Naive thymus-derived CD4-positive, alpha-beta T cell (primary cell): ENCODE measurements around the gene TNFAIP2. TPM values are rescaled to one million over a fixed set of nuclear protein-coding genes. Genes with fewer than 3 reads are reported as not detected.
A peak's percentile ranks its signal among the peaks of the same experiment; 100 is the strongest.

Experiments used
- ATAC-seq: fragments of 150-1000 bp; cut with Tn5 transposase; 2 replicates; pipeline ENCODE4 v1.10.0; 2021; ENCODE audit warnings: mild to moderate bottlenecking, moderate library complexity
- CTCF ChIA-PET: fragments of 350-600 bp; sonication (Branson Sonifier 250); formaldehyde crosslinking; loops from one replicate; lab custom pipeline; 2021; ENCODE audit warnings: antibody characterized with exemption; lab: Charles Lee
- POLR2A ChIA-PET: fragments of 350-600 bp; sonication (Branson Sonifier 250); formaldehyde crosslinking; loops from one replicate; lab custom pipeline; 2021; ENCODE audit warnings: antibody characterized with exemption, inconsistent platforms; lab: Charles Lee
- DNase-seq, 9 donors: peaks; one replicate each; pipeline versions ENCODE4 v3.0.0 to v3.0.0-alpha.2; 2020 to 2022; ENCODE audit warnings: mixed read lengths in 1 of 9
- H3K27ac ChIP-seq: one replicate; pipeline ENCODE4 v1.7.0; 2013; ENCODE audit warnings: mild to moderate bottlenecking, low read depth, low read length, moderate library complexity
- H3K27me3 ChIP-seq, 2 donors: one replicate each; pipeline ENCODE4 v1.7.0; 2013; ENCODE audit warnings: low read length in 2 of 2, mild to moderate bottlenecking in 2 of 2, moderate library complexity in 2 of 2; ENCODE audit not compliant: control insufficient read depth in 2 of 2, insufficient read depth in 2 of 2
- H3K36me3 ChIP-seq, 3 experiments: 1 replicate in 2 of 3; 2 replicates in 1 of 3; pipeline ENCODE4 v1.7.0; 2013; ENCODE audit warnings: low read length in 3 of 3, mild to moderate bottlenecking in 3 of 3, moderate library complexity in 1 of 3; ENCODE audit not compliant: insufficient read depth in 3 of 3, control insufficient read depth in 2 of 3
- H3K4me1 ChIP-seq, 2 donors: one replicate each; pipeline ENCODE4 v1.7.0; 2013; ENCODE audit warnings: low read length in 2 of 2, mild to moderate bottlenecking in 2 of 2, moderate library complexity in 1 of 2; ENCODE audit not compliant: control insufficient read depth in 2 of 2, insufficient read depth in 2 of 2
- H3K4me3 ChIP-seq: 2 replicates; pipeline ENCODE4 v1.7.0; 2013; ENCODE audit warnings: mild to moderate bottlenecking, low read length
- H3K9me3 ChIP-seq, 3 experiments: 1 replicate in 2 of 3; 2 replicates in 1 of 3; pipeline ENCODE4 v1.7.0; 2013; ENCODE audit warnings: low read length in 3 of 3; ENCODE audit not compliant: control insufficient read depth in 2 of 3
- H3K27ac Mint-ChIP-seq, 9 donors: one replicate each; pipeline ENCODE4 v1.8.0; 2020 to 2022; ENCODE audit warnings: mixed read lengths in 9 of 9, mild to moderate bottlenecking in 8 of 9, moderate library complexity in 5 of 9, inconsistent platforms in 2 of 9
- H3K27me3 Mint-ChIP-seq, 5 donors: one replicate each; pipeline ENCODE4 v1.8.0; 2021 to 2022; ENCODE audit warnings: mixed read lengths in 5 of 5, mild to moderate bottlenecking in 1 of 5
- H3K36me3 Mint-ChIP-seq, 5 donors: one replicate each; pipeline ENCODE4 v1.8.0; 2020 to 2022; ENCODE audit warnings: mixed read lengths in 5 of 5, mild to moderate bottlenecking in 3 of 5, inconsistent platforms in 1 of 5
- H3K4me1 Mint-ChIP-seq, 7 donors: one replicate each; pipeline ENCODE4 v1.8.0; 2020 to 2022; ENCODE audit warnings: mixed read lengths in 7 of 7, mild to moderate bottlenecking in 3 of 7, inconsistent platforms in 1 of 7
- H3K4me3 Mint-ChIP-seq, 10 donors: one replicate each; pipeline ENCODE4 v1.8.0; 2020 to 2022; ENCODE audit warnings: mild to moderate bottlenecking in 10 of 10, mixed read lengths in 10 of 10, moderate library complexity in 6 of 10, inconsistent platforms in 2 of 10
- H3K9me3 Mint-ChIP-seq, 11 donors: one replicate each; pipeline ENCODE4 v1.8.0; 2020 to 2022; ENCODE audit warnings: mixed read lengths in 11 of 11, mild to moderate bottlenecking in 4 of 11, inconsistent platforms in 1 of 11, moderate library complexity in 1 of 11
- intact Hi-C, 2 donors: fragments of 100-400 bp; cut with micrococcal nuclease; formaldehyde crosslinking; loops; one replicate each; pipeline ENCODE4 v1.15.1; 2023
- polyA plus RNA-seq, 2 donors: library from polyadenylated mRNA; unstranded; fragments of 300-500 nt; fragmentation: Illumina TruSeq; gene quantifications; one replicate each; pipeline ENCODE4 v1.2.3, GENCODE V29; 2021
- total RNA-seq, 6 experiments: library from RNA in 5 of 6; stranded (reverse) in 5 of 6; gene quantifications; 1 replicate in 5 of 6; 2 replicates in 1 of 6; pipeline ENCODE4 v1.2.3 and lab custom pipeline; 2021 to 2026

The TNFAIP2 gene
- total and polyA plus RNA-seq, 7 experiments from 2014 or later: 1.1 to 309 (median 5.5) TPM; not detected in 2

DNA sequence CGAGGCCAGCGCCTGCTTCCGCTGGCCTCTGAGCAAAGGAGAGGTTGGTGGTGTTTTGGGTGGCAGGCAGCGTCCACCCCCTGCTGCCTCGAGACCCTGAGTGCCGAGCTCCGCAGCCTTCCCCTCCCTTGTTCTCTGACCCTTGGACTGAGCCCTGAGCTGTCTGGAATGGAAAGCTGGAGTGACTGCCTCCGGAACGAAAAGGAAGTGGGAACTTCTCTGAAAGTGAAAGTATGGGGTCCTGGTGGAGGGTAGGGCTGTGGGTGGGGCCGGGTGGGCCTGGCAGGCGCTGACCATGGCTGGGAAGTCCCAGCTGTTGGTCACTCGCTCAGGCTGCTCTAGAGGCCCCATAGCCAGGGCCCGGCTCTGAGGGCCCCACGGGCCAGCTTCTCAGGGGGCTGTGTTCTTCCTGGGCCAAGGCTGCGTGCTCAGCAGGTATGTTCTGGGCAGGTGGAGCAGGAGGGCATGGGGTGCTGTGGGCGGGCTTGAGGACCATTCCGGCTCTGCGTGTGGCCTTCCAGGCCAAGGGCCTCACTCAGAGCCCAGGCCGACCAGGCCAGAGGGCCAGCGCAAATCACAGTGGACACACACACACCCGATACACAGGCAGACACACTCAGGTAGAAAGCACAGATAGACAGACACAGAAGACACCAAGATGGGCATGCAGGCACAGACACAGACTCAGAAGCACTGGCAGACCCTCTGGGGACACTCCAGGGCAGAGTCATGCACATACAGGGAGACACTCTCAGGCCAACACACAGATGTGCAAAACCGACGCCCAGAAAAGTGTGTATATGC lies 28.7 kb upstream of the TNFAIP2 start, which contains the start of gene EXOC3L4:
TSS of gene EXOC3L4 (plus strand) at position 320 of the 804 bp plus-strand sequence. CDS start 5,495 bp downstream, outside the sequence.
- no peaks in the 10 kb centered on the region for H3K9me3 ChIP-seq
- no peak for DNase-seq
- no peak for ATAC-seq
- Mint-ChIP-seq H3K36me3 (no peaks in the 10 kb centered on the region), H3K27me3 (peaks cover 0 to 6% (median 3%) of the 10 kb centered on the region in 5 donors), H3K9me3 (no peaks in the 10 kb centered on the region), H3K4me1 (peaks cover 0 to 3% (median 0%) of the 10 kb centered on the region in 7 donors), H3K27ac (no peak within 1 kb of the TSS), H3K4me3 (peak within 1 kb of the TSS in 1 of 10 donors; percentile 7)
- intact Hi-C loops: loop anchor here in 1 of 2 donors (10.0 kb wide), 1 partner anchor 500 kb away; the partner anchor contains the start of gene RCOR1
- H3K36me3 ChIP-seq: no peaks in the 10 kb centered on the region
- H3K27ac ChIP-seq: no peak within 1 kb of the TSS
- no peaks in the 10 kb centered on the region for H3K4me1 ChIP-seq
- ChIA-PET POLR2A (no interaction called here), CTCF (interaction anchor here (0.6 to 2.2 kb wide), 2 partner anchors 50 to 400 kb away, joined by 4 to 21 read pairs; no protein-coding TSS in a partner anchor)
- H3K4me3 ChIP-seq: no peak within 1 kb of the TSS
- no peaks in the 10 kb centered on the region for H3K27me3 ChIP-seq

DNA sequence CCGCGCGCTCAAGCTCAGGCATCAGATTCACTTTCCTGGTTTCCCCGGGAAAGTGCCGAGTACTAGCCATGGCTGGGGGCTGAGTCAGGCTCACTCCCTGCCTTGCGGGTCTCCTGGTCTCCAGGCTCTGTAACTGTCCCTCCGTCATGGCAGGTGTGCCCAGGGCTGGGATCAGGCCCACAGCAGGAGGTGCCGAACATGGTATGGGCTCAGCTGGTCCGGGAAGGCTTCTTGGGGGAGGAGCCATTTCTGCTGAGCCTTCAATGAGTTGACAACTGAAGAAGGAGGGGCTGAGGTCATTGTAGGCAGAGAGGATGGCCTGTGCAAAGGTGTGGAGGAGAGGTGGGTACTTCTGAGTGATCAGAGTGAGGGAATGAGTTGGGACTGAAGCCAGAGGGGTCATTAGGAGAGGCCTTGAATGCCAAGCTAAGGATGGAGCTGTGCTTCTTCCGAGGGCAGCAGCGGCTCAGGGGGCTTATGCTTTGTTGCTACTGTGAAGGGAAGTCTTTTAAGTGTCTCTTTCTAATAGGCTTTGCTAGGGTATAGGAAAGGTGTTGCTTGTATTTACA lies 28.0 kb upstream of the TNFAIP2 start:
- POLR2A ChIA-PET: no interaction called here
- Histone ChIP-seq H3K4me1 (no peaks in the 10 kb centered on the region), H3K36me3 (no peaks in the 10 kb centered on the region), H3K9me3 (no peaks in the 10 kb centered on the region), H3K4me3 (no peak overlapping the region), H3K27ac (no peak overlapping the region), H3K27me3 (no peaks in the 10 kb centered on the region)
- CTCF ChIA-PET: interaction anchor here (0.6 to 2.2 kb wide), 2 partner anchors 25 to 401 kb away, joined by 6 to 21 read pairs; no protein-coding TSS in a partner anchor
- DNase-seq (no peak), ATAC-seq (no peak)
- intact Hi-C loops: loop anchor here in 1 of 2 donors (10.0 kb wide), 1 partner anchor 500 kb away; the partner anchor contains the start of gene RCOR1
- Mint-ChIP-seq H3K27ac (no peak overlapping the region), H3K9me3 (no peaks in the 10 kb centered on the region), H3K36me3 (no peaks in the 10 kb centered on the region), H3K4me1 (peaks cover 0 to 3% (median 0%) of the 10 kb centered on the region in 7 donors), H3K4me3 (peak overlapping the region in 1 of 10 donors; percentile 7), H3K27me3 (peaks cover 0 to 6% (median 5%) of the 10 kb centered on the region in 5 donors)

DNA sequence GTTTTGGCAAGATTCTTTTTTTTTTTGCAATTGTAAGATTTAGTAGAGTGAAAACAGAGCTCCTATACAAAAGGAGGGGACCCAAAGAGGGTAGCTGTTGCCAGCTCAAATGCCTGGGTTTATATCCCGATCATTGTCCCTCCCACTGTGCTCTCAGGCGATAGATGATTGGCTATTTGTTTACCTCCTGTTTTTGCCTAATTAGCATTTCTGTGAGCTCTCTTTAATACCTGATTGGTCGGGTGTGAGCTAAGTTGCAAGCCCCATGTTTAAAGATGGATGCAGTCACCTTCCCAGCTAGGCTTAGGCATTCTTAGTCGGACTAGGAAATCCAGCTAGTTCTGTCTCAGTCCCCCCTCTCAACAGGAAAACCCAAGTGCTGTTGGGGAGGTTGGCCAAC lies 26.9 kb upstream of the TNFAIP2 start:
- Histone ChIP-seq H3K9me3 (no peaks in the 10 kb centered on the region), H3K4me3 (no peak overlapping the region), H3K27ac (no peak overlapping the region), H3K27me3 (no peaks in the 10 kb centered on the region), H3K4me1 (no peaks in the 10 kb centered on the region), H3K36me3 (no peaks in the 10 kb centered on the region)
- DNase-seq (no peak), ATAC-seq (no peak)
- ChIA-PET CTCF (interaction anchor here (0.9 to 2.2 kb wide), 3 partner anchors 9 to 402 kb away, joined by 3 to 21 read pairs (median 4); no protein-coding TSS in a partner anchor), POLR2A (no interaction called here)
- intact Hi-C loops: loop anchor here in 1 of 2 donors (10.0 kb wide), 1 partner anchor 502 kb away; the partner anchor contains the start of gene RCOR1
- peaks cover 0 to 3% (median 0%) of the 10 kb centered on the region in 7 donors for H3K4me1 Mint-ChIP-seq
- peak overlapping the region in 1 of 9 donors; percentile 4 for H3K27ac Mint-ChIP-seq
- H3K36me3 Mint-ChIP-seq: no peaks in the 10 kb centered on the region
- H3K27me3 Mint-ChIP-seq: peaks cover 5 to 14% (median 10%) of the 10 kb centered on the region in 5 donors
- H3K4me3 Mint-ChIP-seq: no peak overlapping the region
- no peaks in the 10 kb centered on the region for H3K9me3 Mint-ChIP-seq

DNA sequence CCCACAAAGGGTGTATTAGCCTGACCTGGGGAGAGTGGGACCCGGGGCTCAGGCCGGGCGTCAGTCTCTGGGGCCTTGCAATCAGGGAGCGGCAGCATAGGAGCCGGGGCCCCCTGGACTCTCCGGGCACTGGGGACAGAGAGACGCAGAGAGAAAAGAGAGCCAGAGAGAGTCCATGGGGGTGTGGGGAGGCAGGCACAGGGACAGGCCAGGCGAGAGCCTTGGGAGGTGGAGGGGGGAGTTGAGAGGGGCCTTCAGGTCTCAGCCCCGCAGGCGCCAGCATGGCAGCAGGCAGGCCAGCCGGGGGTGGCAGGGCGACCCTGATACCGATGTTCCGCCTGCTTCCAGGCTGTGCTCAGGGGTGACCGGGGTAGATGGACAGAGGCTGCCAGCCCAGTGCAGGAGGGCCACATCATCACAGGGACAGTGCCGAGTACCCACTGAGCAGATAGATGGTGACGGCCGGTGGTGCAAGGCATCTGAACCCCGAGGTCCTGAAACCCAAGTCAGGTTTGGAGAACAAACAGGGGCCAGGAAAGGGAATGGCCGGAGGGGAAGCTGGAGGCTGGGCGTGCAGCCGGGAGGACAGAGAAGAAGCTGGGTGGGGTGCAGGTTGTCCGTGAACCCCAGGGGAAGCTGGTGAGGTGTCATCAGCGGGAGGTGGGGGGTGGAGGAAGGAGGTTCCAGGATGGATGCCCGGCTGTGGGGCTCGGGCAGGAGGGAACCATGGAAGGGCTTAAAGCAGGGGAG lies 25.8 kb upstream of the TNFAIP2 start:
- Histone ChIP-seq H3K27ac (no peak overlapping the region), H3K4me1 (no peaks in the 10 kb centered on the region), H3K27me3 (no peaks in the 10 kb centered on the region), H3K4me3 (no peak overlapping the region), H3K9me3 (no peaks in the 10 kb centered on the region), H3K36me3 (no peaks in the 10 kb centered on the region)
- H3K4me1 Mint-ChIP-seq: no peaks in the 10 kb centered on the region
- POLR2A ChIA-PET: no interaction called here
- H3K36me3 Mint-ChIP-seq: no peaks in the 10 kb centered on the region
- H3K27me3 Mint-ChIP-seq: peaks cover 11 to 17% (median 13%) of the 10 kb centered on the region in 5 donors
- H3K27ac Mint-ChIP-seq: peak overlapping the region in 1 of 9 donors; percentile 23
- intact Hi-C loops: loop anchor here in 1 of 2 donors (10.0 kb wide), 1 partner anchor 503 kb away; the partner anchor contains the start of gene RCOR1
- CTCF ChIA-PET: interaction anchor here (0.6 kb wide), 1 partner anchor 21 kb away, joined by 3 read pairs; no protein-coding TSS in a partner anchor
- no peaks in the 10 kb centered on the region for H3K9me3 Mint-ChIP-seq
- H3K4me3 Mint-ChIP-seq: no peak overlapping the region
- no peak for DNase-seq
- ATAC-seq: no peak

DNA sequence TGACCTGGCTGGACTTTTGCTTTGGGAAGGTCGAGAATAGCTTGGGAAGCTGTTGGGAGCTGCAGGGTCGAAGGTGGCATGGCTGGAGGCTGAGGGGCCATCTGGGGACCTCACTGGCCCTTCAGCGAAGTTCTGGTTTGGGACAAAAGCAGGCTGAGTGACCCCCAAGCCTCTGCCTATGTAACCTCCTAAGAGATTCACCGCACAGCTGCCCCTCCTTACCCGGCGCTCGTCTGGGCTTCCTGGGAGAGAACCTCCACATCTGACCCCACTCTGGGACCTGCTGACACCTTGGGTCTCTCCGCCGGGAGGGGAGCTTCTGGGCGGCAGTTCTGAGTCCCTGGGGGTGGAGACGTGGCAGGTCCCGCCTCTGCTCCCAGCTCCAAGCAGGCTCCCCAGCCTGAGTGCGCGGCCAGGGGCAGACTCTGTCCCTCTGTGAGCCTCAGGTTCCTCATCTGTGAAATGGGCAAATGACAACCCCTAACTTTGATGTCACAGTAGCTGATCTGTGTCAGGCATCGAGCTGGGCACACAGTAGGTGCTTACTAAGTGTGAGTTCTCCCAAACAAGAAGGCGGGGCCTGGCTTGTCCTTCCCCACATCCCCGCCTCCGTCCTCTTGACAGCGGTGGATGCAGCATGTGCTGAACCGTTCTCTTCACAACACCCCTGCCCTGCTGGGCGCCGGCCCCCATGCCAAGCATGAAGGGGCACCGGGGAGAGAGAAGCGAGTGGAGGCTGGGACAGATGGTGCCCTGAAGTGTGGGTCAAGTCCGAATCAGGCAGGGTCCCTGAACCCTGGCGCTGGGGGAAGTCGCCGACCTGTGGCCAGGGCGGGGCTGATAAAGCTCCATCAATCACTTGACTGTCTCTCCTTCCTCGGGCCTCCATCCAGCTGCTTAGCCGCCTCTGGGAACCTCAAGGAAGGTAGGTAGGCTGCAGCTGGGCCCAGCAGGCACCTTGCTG lies 25.0 kb upstream of the TNFAIP2 start:
- H3K27me3 Mint-ChIP-seq: peaks cover 11 to 23% (median 16%) of the 10 kb centered on the region in 5 donors

More for the DNA sequence above, 25.0 kb upstream of the TNFAIP2 start:
- H3K27ac ChIP-seq: no peak overlapping the region
- Mint-ChIP-seq H3K9me3 (no peaks in the 10 kb centered on the region), H3K36me3 (no peaks in the 10 kb centered on the region), H3K4me1 (peaks cover 0 to under 1% (median 0%) of the 10 kb centered on the region in 7 donors), H3K27ac (no peak overlapping the region), H3K4me3 (no peak overlapping the region)
- no peaks in the 10 kb centered on the region for H3K27me3 ChIP-seq
- H3K4me1 ChIP-seq: no peaks in the 10 kb centered on the region
- ATAC-seq: no peak
- DNase-seq: no peak
- ChIA-PET POLR2A (interaction anchor here (0.7 kb wide), 1 partner anchor 168 kb away, joined by 3 read pairs; no protein-coding TSS in a partner anchor), CTCF (interaction anchor here (0.6 to 0.9 kb wide), 2 partner anchors 22 kb away, joined by 3 read pairs; no protein-coding TSS in a partner anchor)
- no peaks in the 10 kb centered on the region for H3K9me3 ChIP-seq
- intact Hi-C loops: loop anchor here in 1 of 2 donors (10.0 kb wide), 1 partner anchor 503 kb away; the partner anchor contains the start of gene RCOR1
- H3K4me3 ChIP-seq: no peak overlapping the region
- no peaks in the 10 kb centered on the region for H3K36me3 ChIP-seq
